ENCODE results near the gene DDX3X. TPM values are rescaled to one million over a fixed set of nuclear protein-coding genes. Genes with fewer than 3 reads are reported as not detected.
"Not testable (repeated sequence)": the region's sequence is repeated elsewhere in the genome, so short reads cannot be mapped to it uniquely, and the experiment has no call there.

The DDX3X gene
- 242 and 249 TPM in 2 replicates for total RNA-seq

DNA sequence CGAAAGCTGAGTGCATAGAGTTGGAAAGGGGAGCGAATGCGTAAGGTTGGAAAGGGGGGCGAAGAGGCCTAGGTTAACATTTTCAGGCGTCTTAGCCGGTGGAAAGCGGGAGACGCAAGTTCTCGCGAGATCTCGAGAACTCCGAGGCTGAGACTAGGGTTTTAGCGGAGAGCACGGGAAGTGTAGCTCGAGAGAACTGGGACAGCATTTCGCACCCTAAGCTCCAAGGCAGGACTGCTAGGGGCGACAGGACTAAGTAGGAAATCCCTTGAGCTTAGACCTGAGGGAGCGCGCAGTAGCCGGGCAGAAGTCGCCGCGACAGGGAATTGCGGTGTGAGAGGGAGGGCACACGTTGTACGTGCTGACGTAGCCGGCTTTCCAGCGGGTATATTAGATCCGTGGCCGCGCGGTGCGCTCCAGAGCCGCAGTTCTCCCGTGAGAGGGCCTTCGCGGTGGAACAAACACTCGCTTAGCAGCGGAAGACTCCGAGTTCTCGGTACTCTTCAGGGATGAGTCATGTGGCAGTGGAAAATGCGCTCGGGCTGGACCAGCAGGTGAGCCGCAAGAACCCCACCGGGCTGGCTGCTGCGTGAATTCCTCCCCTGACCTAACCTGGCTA lies at the start of gene DDX3X:
Gene DDX3X, plus strand, starts transcription at position 419 of the 619 bp plus-strand sequence. Its CDS starts 91 bp downstream, at position 510.
- intact Hi-C loops (cut with micrococcal nuclease) = loop anchor here (1.0 to 10.0 kb wide), 9 partner anchors 49 to 1237 kb away; partner anchors contain the start of genes ATP6AP2, BCOR, CASK and CXorf38

- intact Hi-C loops (cut with micrococcal nuclease) = not testable (repeated sequence)
These were observed 48.0 kb upstream of the DDX3X start for GRCh38 chrX:41285928-41286327.

GRCh38 chrX:41288641-41289040 lies 45.3 kb upstream of the DDX3X start:
- intact Hi-C loops (cut with micrococcal nuclease) = no loop called here

DNA sequence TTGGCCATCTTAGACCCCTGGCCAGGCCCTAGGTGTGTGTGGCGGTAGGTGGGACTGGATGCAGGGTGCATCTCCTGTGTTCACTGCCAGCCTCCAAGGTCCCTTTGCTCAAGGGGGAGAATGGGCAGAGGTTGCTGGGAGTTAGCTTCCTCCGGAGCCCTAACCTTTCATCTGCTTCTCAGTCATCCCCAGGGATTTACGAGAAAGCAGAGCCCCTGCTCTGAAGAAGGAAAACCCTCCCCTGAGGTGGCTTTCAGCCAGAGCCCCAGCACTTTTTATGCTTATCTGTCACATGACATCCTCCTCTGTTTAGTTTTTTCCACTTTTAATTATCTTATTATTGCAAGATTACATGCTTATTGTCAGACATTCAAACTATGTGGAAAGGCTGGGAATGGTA lies 44.9 kb upstream of the DDX3X start:
- intact Hi-C loops (cut with micrococcal nuclease) = no loop called here

GRCh38 chrX:41291309-41291708 lies 42.7 kb upstream of the DDX3X start:
- intact Hi-C loops (cut with micrococcal nuclease) = no loop called here

- intact Hi-C loops (cut with micrococcal nuclease) = no loop called here
These were observed 40.7 kb upstream of the DDX3X start for GRCh38 chrX:41293269-41293668.

- intact Hi-C loops (cut with micrococcal nuclease) = no loop called here
These were observed 33.1 kb upstream of the DDX3X start for GRCh38 chrX:41300758-41301437.

- intact Hi-C loops (cut with micrococcal nuclease) = no loop called here
These were observed 32.5 kb upstream of the DDX3X start for GRCh38 chrX:41301438-41301824.

- intact Hi-C loops (cut with micrococcal nuclease) = no loop called here
These were observed 31.6 kb upstream of the DDX3X start for GRCh38 chrX:41302370-41302769.

DNA sequence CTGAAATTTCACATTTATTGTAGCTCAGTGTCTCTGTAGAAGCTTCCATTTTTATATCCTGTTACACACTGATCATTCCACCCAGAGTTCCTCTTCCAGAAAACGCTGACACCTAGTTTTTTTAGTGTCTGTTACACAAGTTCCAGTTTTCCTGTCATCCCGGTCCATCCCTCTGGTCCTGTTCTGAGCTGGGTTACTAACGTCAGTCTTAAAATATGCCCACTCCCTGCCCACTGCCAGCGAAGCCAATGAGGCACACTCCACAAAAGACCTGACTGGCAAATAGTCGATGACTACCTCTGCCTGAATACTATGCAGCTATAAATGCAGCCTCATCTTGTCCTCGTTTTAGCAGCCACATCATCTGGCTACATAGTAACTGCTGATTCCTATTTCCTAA lies 30.9 kb upstream of the DDX3X start:
- intact Hi-C loops (cut with micrococcal nuclease) = no loop called here

GRCh38 chrX:41304178-41304577 lies 29.8 kb upstream of the DDX3X start:
- intact Hi-C loops (cut with micrococcal nuclease) = no loop called here

DNA sequence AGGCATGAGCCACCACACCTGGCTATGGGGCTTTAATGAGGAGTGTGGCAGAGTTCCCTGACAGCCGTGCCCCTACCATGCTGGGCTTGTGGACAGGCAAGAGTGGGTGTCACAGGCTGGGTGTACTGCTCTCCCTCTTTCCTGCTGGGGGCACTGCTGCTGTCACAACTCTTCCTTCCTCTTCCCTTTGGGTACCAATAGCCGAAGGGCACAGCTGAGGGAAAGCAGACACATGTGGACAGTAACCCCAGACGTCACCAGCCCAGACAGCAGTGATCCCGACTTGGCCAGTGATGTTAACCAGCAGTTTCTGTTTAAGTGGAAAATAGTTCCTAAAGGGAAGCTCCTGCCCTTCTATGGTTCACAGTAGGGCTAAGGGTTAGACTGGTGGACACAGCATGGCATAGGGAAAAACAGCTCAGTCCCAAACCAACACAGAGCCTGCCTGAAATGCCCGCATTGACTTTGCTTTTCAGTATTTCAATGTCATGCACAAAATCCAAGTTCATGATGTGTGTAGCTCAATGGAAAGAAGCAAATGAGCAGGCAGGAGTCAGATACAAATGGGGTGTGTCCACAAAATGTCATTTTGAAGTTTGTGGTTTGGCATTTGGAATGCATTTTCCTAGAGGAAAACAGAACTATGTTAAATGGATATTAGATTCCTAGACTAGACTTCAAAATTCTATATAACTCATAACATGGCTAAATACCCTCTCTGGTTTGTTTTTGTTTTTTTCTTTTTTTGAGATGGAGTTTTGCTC lies 24.9 kb upstream of the DDX3X start:
- intact Hi-C loops (cut with micrococcal nuclease) = loop anchor here (5.0 kb wide), 1 partner anchor 837 kb away; no protein-coding TSS in a partner anchor

GRCh38 chrX:41312786-41313185 lies 21.2 kb upstream of the DDX3X start:
- intact Hi-C loops (cut with micrococcal nuclease) = no loop called here

DNA sequence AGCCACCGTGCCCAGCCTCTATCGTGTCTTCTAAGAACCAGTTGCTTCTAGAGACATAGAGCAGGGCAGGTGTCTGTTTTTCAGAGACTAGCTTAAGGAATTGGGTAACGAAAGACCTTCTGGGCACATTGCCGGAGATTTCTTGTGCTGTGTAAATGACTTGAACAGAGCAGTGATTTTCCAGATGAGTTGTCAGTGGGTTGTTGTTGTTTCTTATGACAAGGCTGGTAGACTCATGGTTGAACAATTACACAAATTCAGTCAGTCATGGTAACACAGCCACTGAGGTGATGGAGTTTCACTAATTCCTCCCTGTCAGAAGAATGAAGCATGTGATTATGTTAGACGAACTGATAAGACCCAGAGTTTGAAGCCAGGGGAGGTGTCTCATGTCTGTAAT lies 20.5 kb upstream of the DDX3X start:
- intact Hi-C loops (cut with micrococcal nuclease) = no loop called here

GRCh38 chrX:41314204-41314603 lies 19.8 kb upstream of the DDX3X start:
- intact Hi-C loops (cut with micrococcal nuclease) = no loop called here

- intact Hi-C loops (cut with micrococcal nuclease) = no loop called here
These were observed 19.1 kb upstream of the DDX3X start for GRCh38 chrX:41314881-41315280.

DNA sequence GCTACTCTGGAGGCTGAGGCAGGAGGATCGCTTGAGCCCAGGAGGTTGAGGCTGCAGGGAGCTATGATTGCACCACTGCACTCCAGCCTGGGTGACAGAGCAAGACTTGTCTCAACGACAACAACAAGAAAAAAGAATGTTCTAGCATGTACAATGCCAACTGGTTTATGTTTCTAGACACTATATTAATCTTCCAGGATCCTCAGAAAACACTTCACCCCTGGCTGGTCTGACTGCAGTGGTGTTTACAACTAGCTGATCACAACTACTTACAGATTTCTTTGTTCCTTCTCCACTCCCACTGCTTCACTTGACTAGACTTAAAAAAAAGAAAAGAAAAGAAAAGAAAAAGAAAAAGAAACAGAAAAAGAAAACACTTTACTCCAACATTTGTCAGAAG lies 17.7 kb upstream of the DDX3X start:
- intact Hi-C loops (cut with micrococcal nuclease) = not testable (repeated sequence)

- intact Hi-C loops (cut with micrococcal nuclease) = no loop called here
These were observed 16.3 kb upstream of the DDX3X start for GRCh38 chrX:41317477-41318208.

DNA sequence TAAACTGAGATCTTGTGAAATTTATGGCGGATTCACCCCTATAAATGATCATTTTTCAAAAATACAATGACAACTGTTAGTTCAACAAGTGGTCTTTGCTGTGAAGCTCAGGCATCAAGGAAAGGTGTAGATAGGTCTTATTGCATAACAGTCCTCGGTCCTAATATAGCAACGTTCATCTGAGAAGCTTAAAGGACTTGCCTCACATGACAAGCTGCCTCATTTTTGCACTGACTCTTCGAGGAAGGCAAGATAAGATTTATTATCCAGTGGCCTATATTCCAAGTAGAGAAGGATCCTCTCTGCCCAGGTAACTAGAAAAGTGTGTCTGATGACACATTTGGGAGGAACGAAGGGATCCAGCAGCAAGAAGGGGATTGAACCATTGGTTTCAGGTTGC lies 13.6 kb upstream of the DDX3X start:
- intact Hi-C loops (cut with micrococcal nuclease) = no loop called here

- intact Hi-C loops (cut with micrococcal nuclease) = no loop called here
These were observed 10.9 kb upstream of the DDX3X start for GRCh38 chrX:41322821-41323603.

- intact Hi-C loops (cut with micrococcal nuclease) = no loop called here
These were observed 7.5 kb upstream of the DDX3X start for GRCh38 chrX:41326431-41326830.
